ENCODE results near the gene WFDC9. TPM values are rescaled to one million over a fixed set of nuclear protein-coding genes. Genes with fewer than 3 reads are reported as not detected.
"Not testable (repeated sequence)": the region's sequence is repeated elsewhere in the genome, so short reads cannot be mapped to it uniquely, and the experiment has no call there.

WFDC9 gene
- total and polyA plus RNA-seq, 9 donors = not detected

- no peak overlapping the region for H3K4me3 ChIP-seq (ENCODE audit: low read length)
- DNase-seq = no peak
These were observed 54.1 kb downstream of the WFDC9 start for GRCh38 chr20:45576995-45577394.

GRCh38 chr20:45575931-45576330, 55.2 kb downstream of the WFDC9 start:
- WGBS (ENCODE audit: insufficient coverage) = no CpG with 5 or more reads among the region's 3 CpGs
- H3K4me1 ChIP-seq (ENCODE audit: control insufficient read depth, insufficient read depth, low read length) = no peaks in the 10 kb centered on the region
- H3K4me3 ChIP-seq (ENCODE audit: low read length) = no peak overlapping the region
- H3K27me3 ChIP-seq (ENCODE audit: control insufficient read depth, insufficient read depth, low read length) = no peaks in the 10 kb centered on the region
- no peaks in the 10 kb centered on the region for H3K9me3 ChIP-seq (replicated peaks; ENCODE audit: control insufficient read depth, low read depth, low read length)
- H3K27ac ChIP-seq (ENCODE audit: low read length) = no peak overlapping the region
- DNase-seq = no peak
- no peaks in the 10 kb centered on the region for H3K36me3 ChIP-seq (ENCODE audit: control insufficient read depth, insufficient read depth, low read length)

More at GRCh38 chr20:45576995-45577394, 54.1 kb downstream of the WFDC9 start:
- Histone ChIP-seq H3K36me3 (ENCODE audit: control insufficient read depth, insufficient read depth, low read length) (no peaks in the 10 kb centered on the region), H3K9me3 (replicated peaks; ENCODE audit: control insufficient read depth, low read depth, low read length) (no peaks in the 10 kb centered on the region), H3K27ac (ENCODE audit: low read length) (no peak overlapping the region), H3K4me1 (ENCODE audit: control insufficient read depth, insufficient read depth, low read length) (no peaks in the 10 kb centered on the region), H3K27me3 (ENCODE audit: control insufficient read depth, insufficient read depth, low read length) (no peaks in the 10 kb centered on the region)
- WGBS (ENCODE audit: insufficient coverage) = 40% methylated on average over 1 of the region's 2 CpGs

- not testable (repeated sequence) for H3K4me1 ChIP-seq (ENCODE audit: control insufficient read depth, insufficient read depth, low read length); H3K36me3 ChIP-seq (ENCODE audit: control insufficient read depth, insufficient read depth, low read length); DNase-seq; H3K27ac ChIP-seq (ENCODE audit: low read length); H3K4me3 ChIP-seq (ENCODE audit: low read length); H3K27me3 ChIP-seq (ENCODE audit: control insufficient read depth, insufficient read depth, low read length); H3K9me3 ChIP-seq (replicated peaks; ENCODE audit: control insufficient read depth, low read depth, low read length)
- WGBS (ENCODE audit: insufficient coverage) = no CpG with 5 or more reads among the region's 1 CpG
These were observed 61.4 kb downstream of the WFDC9 start for GRCh38 chr20:45569650-45570049.

GRCh38 chr20:45564760-45565276, 66.3 kb downstream of the WFDC9 start:
- WGBS (ENCODE audit: insufficient coverage) = no CpG with 5 or more reads among the region's 2 CpGs
- H3K4me1 ChIP-seq (ENCODE audit: control insufficient read depth, insufficient read depth, low read length) = no peaks in the 10 kb centered on the region
- no peaks in the 10 kb centered on the region for H3K27me3 ChIP-seq (ENCODE audit: control insufficient read depth, insufficient read depth, low read length)
- no peak overlapping the region for H3K27ac ChIP-seq (ENCODE audit: low read length)
- no peaks in the 10 kb centered on the region for H3K9me3 ChIP-seq (replicated peaks; ENCODE audit: control insufficient read depth, low read depth, low read length)
- H3K4me3 ChIP-seq (ENCODE audit: low read length) = no peak overlapping the region
- H3K36me3 ChIP-seq (ENCODE audit: control insufficient read depth, insufficient read depth, low read length) = no peaks in the 10 kb centered on the region
- DNase-seq = no peak

Other genes starting within 250 kb of the WFDC9 start
- 7.3 TPM for gene DBNDD2, start 223.0 kb downstream of the WFDC9 start, total RNA-seq
- gene DBNDD2, start 223.0 kb downstream of the WFDC9 start, polyA plus RNA-seq (ENCODE audit: insufficient read depth in 1 of 8, insufficient read length in 8 of 8, low replicate concordance in 1 of 8) = 10 to 100 TPM; 16.9 to 27.3 (median 20.4) TPM
- 39.5 TPM for gene PIGT, start 215.1 kb downstream of the WFDC9 start, total RNA-seq
- 10 to 100 TPM; 64.0 to 78.8 (median 74.6) TPM for gene PIGT, start 215.1 kb downstream of the WFDC9 start, polyA plus RNA-seq (ENCODE audit: insufficient read depth in 1 of 8, insufficient read length in 8 of 8, low replicate concordance in 1 of 8)
- 0.13 TPM for gene WFDC2, start 161.5 kb downstream of the WFDC9 start, total RNA-seq
- 1 to 10 TPM in 2 of 8 donors, under 1 TPM in 3, not detected in 3; 0.24 to 2.1 (median 0.68) TPM for gene WFDC2, start 161.5 kb downstream of the WFDC9 start, polyA plus RNA-seq (ENCODE audit: insufficient read depth in 1 of 8, insufficient read length in 8 of 8, low replicate concordance in 1 of 8)
- gene SPINT3, start 115.7 kb downstream of the WFDC9 start, total RNA-seq = not detected
- not detected for gene SPINT3, start 115.7 kb downstream of the WFDC9 start, polyA plus RNA-seq (ENCODE audit: insufficient read depth in 1 of 8, insufficient read length in 8 of 8, low replicate concordance in 1 of 8)
- gene WFDC6, start 91.8 kb downstream of the WFDC9 start, total RNA-seq = not detected
- under 1 TPM in 1 of 8 donors, not detected in 7; 0.21 TPM for gene WFDC6, start 91.8 kb downstream of the WFDC9 start, polyA plus RNA-seq (ENCODE audit: insufficient read depth in 1 of 8, insufficient read length in 8 of 8, low replicate concordance in 1 of 8)
- gene EPPIN, start 83.9 kb downstream of the WFDC9 start, total RNA-seq = not detected
- under 1 TPM in 2 of 8 donors, not detected in 6; 0.04 to 0.09 TPM for gene EPPIN, start 83.9 kb downstream of the WFDC9 start, polyA plus RNA-seq (ENCODE audit: insufficient read depth in 1 of 8, insufficient read length in 8 of 8, low replicate concordance in 1 of 8)
- not detected for gene WFDC8, start 52.0 kb downstream of the WFDC9 start, total RNA-seq
- not detected for gene WFDC8, start 52.0 kb downstream of the WFDC9 start, polyA plus RNA-seq (ENCODE audit: insufficient read depth in 1 of 8, insufficient read length in 8 of 8, low replicate concordance in 1 of 8)
- not detected for gene WFDC10A, start 1.5 kb downstream of the WFDC9 start, total RNA-seq
- gene WFDC10A, start 1.5 kb downstream of the WFDC9 start, polyA plus RNA-seq (ENCODE audit: insufficient read depth in 1 of 8, insufficient read length in 8 of 8, low replicate concordance in 1 of 8) = not detected
- not detected for gene WFDC11, start 39.0 kb upstream of the WFDC9 start, total RNA-seq
- under 1 TPM in 1 of 8 donors, not detected in 7; 0.21 TPM for gene WFDC11, start 39.0 kb upstream of the WFDC9 start, polyA plus RNA-seq (ENCODE audit: insufficient read depth in 1 of 8, insufficient read length in 8 of 8, low replicate concordance in 1 of 8)
- not detected for gene WFDC13, start 70.8 kb upstream of the WFDC9 start, total RNA-seq
- not detected for gene WFDC13, start 70.8 kb upstream of the WFDC9 start, polyA plus RNA-seq (ENCODE audit: insufficient read depth in 1 of 8, insufficient read length in 8 of 8, low replicate concordance in 1 of 8)
- gene WFDC10B, start 73.7 kb upstream of the WFDC9 start, total RNA-seq = not detected
- gene WFDC10B, start 73.7 kb upstream of the WFDC9 start, polyA plus RNA-seq (ENCODE audit: insufficient read depth in 1 of 8, insufficient read length in 8 of 8, low replicate concordance in 1 of 8) = not detected
- not detected for gene SPINT4, start 91.1 kb upstream of the WFDC9 start, total RNA-seq
- not detected for gene SPINT4, start 91.1 kb upstream of the WFDC9 start, polyA plus RNA-seq (ENCODE audit: insufficient read depth in 1 of 8, insufficient read length in 8 of 8, low replicate concordance in 1 of 8)
- 0.62 TPM for gene WFDC3, start 160.6 kb upstream of the WFDC9 start, total RNA-seq
- 1 to 10 TPM in 4 of 8 donors, under 1 TPM in 4; 0.31 to 2.4 (median 0.92) TPM for gene WFDC3, start 160.6 kb upstream of the WFDC9 start, polyA plus RNA-seq (ENCODE audit: insufficient read depth in 1 of 8, insufficient read length in 8 of 8, low replicate concordance in 1 of 8)
- gene DNTTIP1, start 160.7 kb upstream of the WFDC9 start, total RNA-seq = 18.1 TPM
- 10 to 100 TPM; 34.7 to 45.1 (median 43.2) TPM for gene DNTTIP1, start 160.7 kb upstream of the WFDC9 start, polyA plus RNA-seq (ENCODE audit: insufficient read depth in 1 of 8, insufficient read length in 8 of 8, low replicate concordance in 1 of 8)
- gene UBE2C, start 181.4 kb upstream of the WFDC9 start, total RNA-seq = 23.1 TPM
- gene UBE2C, start 181.4 kb upstream of the WFDC9 start, polyA plus RNA-seq (ENCODE audit: insufficient read depth in 1 of 8, insufficient read length in 8 of 8, low replicate concordance in 1 of 8) = 10 to 100 TPM; 31.6 to 50.4 (median 44.8) TPM
- 3,356 TPM for gene TNNC2, start 196.0 kb upstream of the WFDC9 start, total RNA-seq
- 1,000 to 10,000 TPM; 3,151 to 8,511 (median 6,761) TPM for gene TNNC2, start 196.0 kb upstream of the WFDC9 start, polyA plus RNA-seq (ENCODE audit: insufficient read depth in 1 of 8, insufficient read length in 8 of 8, low replicate concordance in 1 of 8)
- gene SNX21, start 202.5 kb upstream of the WFDC9 start, total RNA-seq = 29.5 TPM
- 10 to 100 TPM; 20.0 to 25.4 (median 22.1) TPM for gene SNX21, start 202.5 kb upstream of the WFDC9 start, polyA plus RNA-seq (ENCODE audit: insufficient read depth in 1 of 8, insufficient read length in 8 of 8, low replicate concordance in 1 of 8)
- 19.7 TPM for gene ACOT8, start 226.1 kb upstream of the WFDC9 start, total RNA-seq
- 10 to 100 TPM; 16.8 to 22.5 (median 18.4) TPM for gene ACOT8, start 226.1 kb upstream of the WFDC9 start, polyA plus RNA-seq (ENCODE audit: insufficient read depth in 1 of 8, insufficient read length in 8 of 8, low replicate concordance in 1 of 8)
- gene ZSWIM3, start 226.3 kb upstream of the WFDC9 start, total RNA-seq = 5.6 TPM
- 1 to 10 TPM; 3.1 to 4.1 (median 3.3) TPM for gene ZSWIM3, start 226.3 kb upstream of the WFDC9 start, polyA plus RNA-seq (ENCODE audit: insufficient read depth in 1 of 8, insufficient read length in 8 of 8, low replicate concordance in 1 of 8)
- 5.1 TPM for gene ZSWIM1, start 249.9 kb upstream of the WFDC9 start, total RNA-seq
- 10 to 100 TPM in 4 of 8 donors, 1 to 10 TPM in 4; 8.1 to 12.3 (median 9.8) TPM for gene ZSWIM1, start 249.9 kb upstream of the WFDC9 start, polyA plus RNA-seq (ENCODE audit: insufficient read depth in 1 of 8, insufficient read length in 8 of 8, low replicate concordance in 1 of 8)